BE2C (cell line): ENCODE data around the gene MAPK4.

Experiments
- DNase-seq: peaks from one replicate; pipeline ENCODE4 v3.0.0-alpha.2; 2020
- H3K27me3 ChIP-seq: fragments of 250-450 bp; sonication (Bioruptor Pico); 2 replicates; pipeline ENCODE4 v1.5.1; 2020; ENCODE audit warnings: mild to moderate bottlenecking
- H3K36me3 ChIP-seq: fragments of 250-450 bp; sonication (Bioruptor Pico); 2 replicates; pipeline ENCODE4 v1.5.1; 2020; ENCODE audit warnings: mild to moderate bottlenecking
- H3K4me1 ChIP-seq: fragments of 250-450 bp; sonication (Bioruptor Pico); 2 replicates; pipeline ENCODE4 v1.5.1; 2020
- H3K4me3 ChIP-seq: 2 replicates; pipeline ENCODE4 v1.5.1; 2011; ENCODE audit warnings: low read depth, low read length
- H3K9me3 ChIP-seq: fragments of 250-450 bp; sonication (Bioruptor Pico); 2 replicates; pipeline ENCODE4 v1.5.1; 2020
- CTCF ChIP-seq: IDR thresholded peaks from 2 replicates; pipeline ENCODE4 v1.5.1; 2012; ENCODE audit warnings: mild to moderate bottlenecking, low read depth, low read length

The MAPK4 gene

GRCh38 chr18:50753311-50753710 is 193.4 kb downstream of the MAPK4 start:
- H3K4me3 ChIP-seq = no peak overlapping the region
- H3K27me3 ChIP-seq = no peaks in the 10 kb centered on the region
- H3K4me1 ChIP-seq = 0 out of 2 replicates have a peak, but pooled peaks cover 4% of the 10 kb centered on the region
- H3K36me3 ChIP-seq = no peaks in the 10 kb centered on the region
- no peak for DNase-seq
- H3K9me3 ChIP-seq = no peaks in the 10 kb centered on the region
- no peak for TF ChIP-seq CTCF

- Histone ChIP-seq H3K9me3 (no peaks in the 10 kb centered on the region), H3K36me3 (no peaks in the 10 kb centered on the region), H3K4me1 (0 out of 2 replicates have a peak, but pooled peaks cover 4% of the 10 kb centered on the region), H3K27me3 (no peaks in the 10 kb centered on the region), H3K4me3 (no peak overlapping the region)
- TF ChIP-seq CTCF = no peak
- no peak for DNase-seq
These were observed 194.4 kb downstream of the MAPK4 start for GRCh38 chr18:50754297-50754696.

GRCh38 chr18:50757358-50757757 is 197.5 kb downstream of the MAPK4 start:
- Histone ChIP-seq H3K4me1 (no peaks in the 10 kb centered on the region), H3K9me3 (no peaks in the 10 kb centered on the region), H3K27me3 (no peaks in the 10 kb centered on the region), H3K4me3 (no peak overlapping the region), H3K36me3 (no peaks in the 10 kb centered on the region)
- no peak for TF ChIP-seq CTCF
- no peak for DNase-seq

GRCh38 chr18:50769463-50769862 is 209.6 kb downstream of the MAPK4 start:
- Histone ChIP-seq H3K36me3 (no peaks in the 10 kb centered on the region), H3K4me1 (no peaks in the 10 kb centered on the region), H3K4me3 (no peak overlapping the region), H3K27me3 (no peaks in the 10 kb centered on the region), H3K9me3 (no peaks in the 10 kb centered on the region)
- no peak for DNase-seq
- no peak for TF ChIP-seq CTCF

- H3K36me3 ChIP-seq = no peaks in the 10 kb centered on the region
- no peak overlapping the region for H3K4me3 ChIP-seq
- DNase-seq = no peak
- H3K27me3 ChIP-seq = no peaks in the 10 kb centered on the region
- H3K4me1 ChIP-seq = no peaks in the 10 kb centered on the region
- TF ChIP-seq CTCF = no peak
- H3K9me3 ChIP-seq = no peaks in the 10 kb centered on the region
These were observed 215.3 kb downstream of the MAPK4 start for GRCh38 chr18:50775207-50775606.

- no peaks in the 10 kb centered on the region for H3K9me3 ChIP-seq
- H3K36me3 ChIP-seq = no peaks in the 10 kb centered on the region
- no peak for DNase-seq
- TF ChIP-seq CTCF = no peak
- no peaks in the 10 kb centered on the region for H3K4me1 ChIP-seq
- H3K4me3 ChIP-seq = no peak overlapping the region
- H3K27me3 ChIP-seq = no peaks in the 10 kb centered on the region
These were observed 215.8 kb downstream of the MAPK4 start for GRCh38 chr18:50775726-50776125.
